ENCODE data around the gene SUSD1. TPM values are rescaled to one million over a fixed set of nuclear protein-coding genes. Genes with fewer than 3 reads are reported as not detected.

The SUSD1 gene
- total RNA-seq, 1 donor from 2014 or later = 26.0 TPM

GRCh38 chr9:111999319-111999718, 175.8 kb downstream of the SUSD1 start:
- Mint-ChIP-seq H3K27me3 (ENCODE audit: low read depth) (no peaks in the 10 kb centered on the region), H3K4me3 (no peak overlapping the region), H3K27ac (no peak overlapping the region), H3K4me1 (peaks cover 6% of the 10 kb centered on the region), H3K9me3 (no peaks in the 10 kb centered on the region), H3K36me3 (no peaks in the 10 kb centered on the region)
- DNase-seq (ENCODE audit: low spot score in 2 of 2, unreplicated experiment in 2 of 2) = no peak
- TF ChIP-seq, protein P1, sequence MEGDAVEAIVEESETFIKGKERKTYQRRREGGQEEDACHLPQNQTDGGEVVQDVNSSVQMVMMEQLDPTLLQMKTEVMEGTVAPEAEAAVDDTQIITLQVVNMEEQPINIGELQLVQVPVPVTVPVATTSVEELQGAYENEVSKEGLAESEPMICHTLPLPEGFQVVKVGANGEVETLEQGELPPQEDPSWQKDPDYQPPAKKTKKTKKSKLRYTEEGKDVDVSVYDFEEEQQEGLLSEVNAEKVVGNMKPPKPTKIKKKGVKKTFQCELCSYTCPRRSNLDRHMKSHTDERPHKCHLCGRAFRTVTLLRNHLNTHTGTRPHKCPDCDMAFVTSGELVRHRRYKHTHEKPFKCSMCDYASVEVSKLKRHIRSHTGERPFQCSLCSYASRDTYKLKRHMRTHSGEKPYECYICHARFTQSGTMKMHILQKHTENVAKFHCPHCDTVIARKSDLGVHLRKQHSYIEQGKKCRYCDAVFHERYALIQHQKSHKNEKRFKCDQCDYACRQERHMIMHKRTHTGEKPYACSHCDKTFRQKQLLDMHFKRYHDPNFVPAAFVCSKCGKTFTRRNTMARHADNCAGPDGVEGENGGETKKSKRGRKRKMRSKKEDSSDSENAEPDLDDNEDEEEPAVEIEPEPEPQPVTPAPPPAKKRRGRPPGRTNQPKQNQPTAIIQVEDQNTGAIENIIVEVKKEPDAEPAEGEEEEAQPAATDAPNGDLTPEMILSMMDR (IDR thresholded peaks at IDR 0.05; ENCODE audit: unreplicated experiment) = no peak

DNA sequence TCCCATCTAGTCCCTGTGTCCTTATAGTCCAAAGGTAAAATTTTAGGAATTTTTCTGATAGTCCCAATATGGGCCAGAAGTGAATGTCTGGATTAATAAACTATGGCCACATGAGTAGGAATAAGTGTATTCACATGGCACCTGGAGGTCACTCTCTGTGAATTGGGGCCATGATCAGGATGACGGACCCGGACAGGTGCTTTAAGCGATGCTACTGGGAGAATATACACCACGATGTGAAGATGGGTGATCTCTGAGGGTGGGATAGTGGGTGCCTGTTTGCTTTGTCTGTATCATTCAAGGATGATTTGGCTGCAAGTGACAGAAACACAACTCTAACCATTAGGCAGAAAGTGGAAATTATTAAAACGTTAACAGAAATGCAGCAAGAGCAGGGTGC, 177.3 kb downstream of the SUSD1 start:
- H3K27me3 Mint-ChIP-seq (ENCODE audit: low read depth) = no peaks in the 10 kb centered on the region
- H3K4me3 Mint-ChIP-seq = no peak overlapping the region
- H3K27ac Mint-ChIP-seq = no peak overlapping the region
- TF ChIP-seq, protein P1 (IDR thresholded peaks at IDR 0.05; ENCODE audit: unreplicated experiment) = no peak
- no peaks in the 10 kb centered on the region for H3K36me3 Mint-ChIP-seq
- no peaks in the 10 kb centered on the region for H3K9me3 Mint-ChIP-seq
- peaks cover 11% of the 10 kb centered on the region for H3K4me1 Mint-ChIP-seq
- DNase-seq (ENCODE audit: low spot score in 2 of 2, unreplicated experiment in 2 of 2) = no peak

GRCh38 chr9:111994831-111995458, 180.2 kb downstream of the SUSD1 start:
- no peak overlapping the region for H3K4me3 Mint-ChIP-seq
- H3K27ac Mint-ChIP-seq = peak overlapping the region; percentile 25
- no peak for DNase-seq (ENCODE audit: low spot score in 2 of 2, unreplicated experiment in 2 of 2)
- H3K9me3 Mint-ChIP-seq = peaks cover 12% of the 10 kb centered on the region
- H3K36me3 Mint-ChIP-seq = peaks cover 2% of the 10 kb centered on the region
- H3K4me1 Mint-ChIP-seq = peaks cover 11% of the 10 kb centered on the region
- TF ChIP-seq, protein P1 (IDR thresholded peaks at IDR 0.05; ENCODE audit: unreplicated experiment) = no peak
- no peaks in the 10 kb centered on the region for H3K27me3 Mint-ChIP-seq (ENCODE audit: low read depth)

DNA sequence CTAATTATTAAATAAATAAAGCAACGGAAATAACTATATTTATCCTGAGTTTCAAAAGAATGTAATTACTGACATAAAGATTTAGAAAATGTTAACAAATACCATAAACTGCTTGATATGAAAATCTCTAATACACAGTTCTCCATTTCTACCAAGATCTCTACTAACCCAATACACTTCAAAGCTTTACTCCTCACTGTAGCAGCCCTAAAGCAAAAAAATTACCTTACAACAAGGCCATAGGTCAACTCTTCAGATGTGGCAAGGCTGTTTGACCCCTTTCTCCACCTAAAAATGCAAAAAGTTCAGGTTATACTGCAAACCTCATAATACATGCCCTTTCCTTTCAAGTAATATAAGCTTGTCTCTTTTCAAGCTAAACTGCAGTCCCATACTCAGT, 181.8 kb downstream of the SUSD1 start:
- H3K9me3 Mint-ChIP-seq = peaks cover 14% of the 10 kb centered on the region
- TF ChIP-seq, protein P1 (IDR thresholded peaks at IDR 0.05; ENCODE audit: unreplicated experiment) = no peak

DNA sequence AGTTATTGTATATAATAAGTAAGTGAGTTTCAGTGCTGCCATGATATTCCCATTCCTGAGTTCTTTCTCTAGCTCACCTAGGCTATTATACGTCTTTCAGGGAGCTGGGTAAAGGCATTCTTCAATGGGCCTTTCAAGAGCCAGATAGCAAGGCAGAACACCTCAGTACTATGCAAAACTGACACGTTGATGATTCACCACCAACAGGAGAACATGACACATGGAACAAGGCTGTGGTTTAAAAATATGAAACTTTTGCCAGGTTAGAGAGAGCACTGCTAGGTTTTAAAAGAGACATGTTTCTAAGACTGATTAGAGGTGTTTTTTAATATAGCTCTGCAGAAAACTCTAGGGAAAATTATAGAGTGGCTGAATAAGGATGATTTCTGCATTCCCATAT, 182.6 kb downstream of the SUSD1 start:
- no peaks in the 10 kb centered on the region for H3K27me3 Mint-ChIP-seq (ENCODE audit: low read depth)
- TF ChIP-seq, protein P1 (IDR thresholded peaks at IDR 0.05; ENCODE audit: unreplicated experiment) = no peak
- peaks cover 11% of the 10 kb centered on the region for H3K4me1 Mint-ChIP-seq
- H3K9me3 Mint-ChIP-seq = peaks cover 14% of the 10 kb centered on the region
- no peak overlapping the region for H3K27ac Mint-ChIP-seq
- H3K4me3 Mint-ChIP-seq = no peak overlapping the region
- peaks cover 2% of the 10 kb centered on the region for H3K36me3 Mint-ChIP-seq
- no peak for DNase-seq (ENCODE audit: low spot score in 2 of 2, unreplicated experiment in 2 of 2)

More for the DNA sequence above, 181.8 kb downstream of the SUSD1 start:
- H3K4me3 Mint-ChIP-seq = no peak overlapping the region
- H3K27me3 Mint-ChIP-seq (ENCODE audit: low read depth) = no peaks in the 10 kb centered on the region
- peaks cover 2% of the 10 kb centered on the region for H3K36me3 Mint-ChIP-seq
- peaks cover 11% of the 10 kb centered on the region for H3K4me1 Mint-ChIP-seq
- H3K27ac Mint-ChIP-seq = no peak overlapping the region
- DNase-seq (ENCODE audit: low spot score in 2 of 2, unreplicated experiment in 2 of 2) = no peak

Measured in mesothelial cell of epicardium (in vitro differentiated cells).